Activated CD8-positive, alpha-beta memory T cell treated with anti-CD3 and anti-CD28 coated beads, Interleukin-2, amount 10 ng/mL, durations not matched to agents 7 days and 5 days (primary cell): ENCODE results near the gene AKAP1. TPM values are rescaled to one million over a fixed set of nuclear protein-coding genes. Genes with fewer than 3 reads are reported as not detected.
A peak's percentile ranks its signal among the peaks of the same experiment; 100 is the strongest.

ENCODE experiments used
- ATAC-seq: fragments of 150-1000 bp; cut with Tn5 transposase; one replicate; pipeline ENCODE4 v1.10.0; 2021; ENCODE audit warnings: moderate library complexity
- CTCF ChIA-PET: fragments of 350-600 bp; sonication (Branson Sonifier 250); formaldehyde crosslinking; loops from one replicate; lab custom pipeline; 2021; ENCODE audit warnings: antibody characterized with exemption; lab: Charles Lee
- DNase-seq: peaks from one replicate; pipeline ENCODE4 v3.0.0-alpha.2; 2020
- H3K27ac Mint-ChIP-seq: one replicate; pipeline ENCODE4 v1.8.0; 2021; ENCODE audit warnings: mild to moderate bottlenecking, mixed read lengths
- H3K27me3 Mint-ChIP-seq: one replicate; pipeline ENCODE4 v1.8.0; 2021; ENCODE audit warnings: mixed read lengths
- H3K36me3 Mint-ChIP-seq: one replicate; pipeline ENCODE4 v1.8.0; 2021; ENCODE audit warnings: mild to moderate bottlenecking, mixed read lengths
- H3K4me1 Mint-ChIP-seq: one replicate; pipeline ENCODE4 v1.8.0; 2021; ENCODE audit warnings: mixed read lengths
- H3K4me3 Mint-ChIP-seq: one replicate; pipeline ENCODE4 v1.8.0; 2021; ENCODE audit warnings: mild to moderate bottlenecking, moderate library complexity, mixed read lengths
- H3K9me3 Mint-ChIP-seq: one replicate; pipeline ENCODE4 v1.8.0; 2022; ENCODE audit warnings: low read depth, mixed read lengths
- total RNA-seq, 2 experiments: library from RNA; stranded (reverse); gene quantifications; one replicate each; pipeline ENCODE4 v1.2.3, GENCODE V29; 2021

Gene AKAP1
- total RNA-seq, 2 experiments from 2014 or later = 28.0 to 38.3 TPM

- H3K27ac Mint-ChIP-seq = no peak overlapping the region
- no peak overlapping the region for H3K4me3 Mint-ChIP-seq
- DNase-seq (no peak), ATAC-seq (no peak)
- H3K36me3 Mint-ChIP-seq = no peaks in the 10 kb centered on the region
- no peaks in the 10 kb centered on the region for H3K4me1 Mint-ChIP-seq
- CTCF ChIA-PET = no interaction called here
- H3K9me3 Mint-ChIP-seq = no peaks in the 10 kb centered on the region
- peaks cover 26% of the 10 kb centered on the region for H3K27me3 Mint-ChIP-seq
Observed at GRCh38 chr17:57067162-57067561, 17.9 kb upstream of the AKAP1 start.

- Mint-ChIP-seq H3K4me3 (no peak overlapping the region), H3K9me3 (no peaks in the 10 kb centered on the region), H3K36me3 (no peaks in the 10 kb centered on the region), H3K27ac (no peak overlapping the region), H3K27me3 (peaks cover 29% of the 10 kb centered on the region), H3K4me1 (no peaks in the 10 kb centered on the region)
- no peak for DNase-seq
- ATAC-seq = no peak
- CTCF ChIA-PET = no interaction called here
Observed at GRCh38 chr17:57067781-57068180, 17.3 kb upstream of the AKAP1 start.

GRCh38 chr17:57068222-57068658, 16.8 kb upstream of the AKAP1 start:
- CTCF ChIA-PET = no interaction called here
- Mint-ChIP-seq H3K27ac (no peak overlapping the region), H3K4me3 (no peak overlapping the region), H3K9me3 (no peaks in the 10 kb centered on the region), H3K4me1 (no peaks in the 10 kb centered on the region), H3K27me3 (peaks cover 30% of the 10 kb centered on the region), H3K36me3 (no peaks in the 10 kb centered on the region)
- DNase-seq (no peak), ATAC-seq (no peak)

GRCh38 chr17:57068707-57069106, 16.3 kb upstream of the AKAP1 start:
- Mint-ChIP-seq H3K4me3 (no peak overlapping the region), H3K27ac (no peak overlapping the region)

GRCh38 chr17:57071991-57072944, 12.8 kb upstream of the AKAP1 start:
- CTCF ChIA-PET = interaction anchor here (1.0 kb wide), 1 partner anchor 112 kb away, joined by 3 read pairs; the partner anchor contains the start of gene COIL
- no peaks in the 10 kb centered on the region for H3K9me3 Mint-ChIP-seq

More at GRCh38 chr17:57068707-57069106, 16.3 kb upstream of the AKAP1 start:
- no peak for DNase-seq
- no peaks in the 10 kb centered on the region for H3K36me3 Mint-ChIP-seq
- CTCF ChIA-PET = no interaction called here
- no peak for ATAC-seq
- H3K9me3 Mint-ChIP-seq = no peaks in the 10 kb centered on the region
- no peaks in the 10 kb centered on the region for H3K4me1 Mint-ChIP-seq
- peaks cover 30% of the 10 kb centered on the region for H3K27me3 Mint-ChIP-seq

GRCh38 chr17:57073626-57074025, 11.4 kb upstream of the AKAP1 start:
- H3K36me3 Mint-ChIP-seq = no peaks in the 10 kb centered on the region
- ATAC-seq = no peak
- H3K4me3 Mint-ChIP-seq = no peak overlapping the region
- H3K4me1 Mint-ChIP-seq = no peaks in the 10 kb centered on the region
- peaks cover 28% of the 10 kb centered on the region for H3K27me3 Mint-ChIP-seq
- H3K9me3 Mint-ChIP-seq = no peaks in the 10 kb centered on the region
- CTCF ChIA-PET = no interaction called here
- DNase-seq = no peak
- H3K27ac Mint-ChIP-seq = no peak overlapping the region

More at GRCh38 chr17:57071991-57072944, 12.8 kb upstream of the AKAP1 start:
- ATAC-seq (no peak), DNase-seq (no peak)
- Mint-ChIP-seq H3K36me3 (no peaks in the 10 kb centered on the region), H3K4me1 (no peaks in the 10 kb centered on the region), H3K27me3 (peaks cover 33% of the 10 kb centered on the region), H3K4me3 (no peak overlapping the region), H3K27ac (no peak overlapping the region)

GRCh38 chr17:57075193-57075592, 9.9 kb upstream of the AKAP1 start:
- CTCF ChIA-PET = no interaction called here
- Mint-ChIP-seq H3K4me3 (no peak overlapping the region), H3K27me3 (peaks cover 26% of the 10 kb centered on the region), H3K9me3 (no peaks in the 10 kb centered on the region), H3K27ac (no peak overlapping the region), H3K4me1 (no peaks in the 10 kb centered on the region), H3K36me3 (no peaks in the 10 kb centered on the region)
- DNase-seq (no peak), ATAC-seq (no peak)

GRCh38 chr17:57075785-57076184, 9.3 kb upstream of the AKAP1 start:
- H3K27me3 Mint-ChIP-seq = peaks cover 28% of the 10 kb centered on the region
- ATAC-seq (no peak), DNase-seq (no peak)
- peaks cover 2% of the 10 kb centered on the region for H3K4me1 Mint-ChIP-seq
- H3K36me3 Mint-ChIP-seq = no peaks in the 10 kb centered on the region
- H3K9me3 Mint-ChIP-seq = no peaks in the 10 kb centered on the region
- CTCF ChIA-PET = no interaction called here
- H3K27ac Mint-ChIP-seq = no peak overlapping the region
- no peak overlapping the region for H3K4me3 Mint-ChIP-seq

GRCh38 chr17:57077000-57077399, 8.0 kb upstream of the AKAP1 start:
- Mint-ChIP-seq H3K27ac (no peak overlapping the region), H3K4me1 (peaks cover 5% of the 10 kb centered on the region), H3K4me3 (no peak overlapping the region), H3K9me3 (no peaks in the 10 kb centered on the region), H3K36me3 (no peaks in the 10 kb centered on the region), H3K27me3 (peaks cover 31% of the 10 kb centered on the region)
- CTCF ChIA-PET = no interaction called here
- no peak for ATAC-seq
- DNase-seq = no peak

GRCh38 chr17:57078274-57078673, 6.8 kb upstream of the AKAP1 start:
- Mint-ChIP-seq H3K27ac (no peak overlapping the region), H3K36me3 (no peaks in the 10 kb centered on the region), H3K4me1 (peaks cover 11% of the 10 kb centered on the region), H3K4me3 (no peak overlapping the region), H3K9me3 (no peaks in the 10 kb centered on the region), H3K27me3 (peaks cover 22% of the 10 kb centered on the region)
- DNase-seq (no peak), ATAC-seq (no peak)
- CTCF ChIA-PET = no interaction called here

- no peak overlapping the region for H3K4me3 Mint-ChIP-seq
- CTCF ChIA-PET = no interaction called here
- no peaks in the 10 kb centered on the region for H3K9me3 Mint-ChIP-seq
- peaks cover 8% of the 10 kb centered on the region for H3K27me3 Mint-ChIP-seq
- peaks cover 18% of the 10 kb centered on the region for H3K4me1 Mint-ChIP-seq
- no peak for DNase-seq
- ATAC-seq = no peak
- H3K36me3 Mint-ChIP-seq = no peaks in the 10 kb centered on the region
- no peak overlapping the region for H3K27ac Mint-ChIP-seq
Observed at GRCh38 chr17:57080718-57081117, 4.3 kb upstream of the AKAP1 start.

- Mint-ChIP-seq H3K9me3 (no peaks in the 10 kb centered on the region), H3K4me3 (no peak overlapping the region), H3K27me3 (peaks cover 8% of the 10 kb centered on the region), H3K4me1 (peaks cover 27% of the 10 kb centered on the region), H3K27ac (no peak overlapping the region), H3K36me3 (no peaks in the 10 kb centered on the region)
- no peak for DNase-seq
- CTCF ChIA-PET = interaction anchor here (1.2 kb wide), 1 partner anchor 160 kb away, joined by 3 read pairs; no protein-coding TSS in a partner anchor
- ATAC-seq = no peak
Observed at GRCh38 chr17:57082441-57082840, 2.6 kb upstream of the AKAP1 start.

GRCh38 chr17:57084361-57084801, 665 bp upstream of the AKAP1 start:
- Mint-ChIP-seq H3K27ac (peak overlapping the region; percentile 88), H3K9me3 (no peaks in the 10 kb centered on the region), H3K36me3 (no peaks in the 10 kb centered on the region), H3K27me3 (peaks cover 8% of the 10 kb centered on the region), H3K4me3 (peak overlapping the region; percentile 88), H3K4me1 (peaks cover 37% of the 10 kb centered on the region)
- CTCF ChIA-PET = interaction anchor here (1.0 to 2.6 kb wide), 2 partner anchors 18 to 105 kb away, joined by 3 to 6 read pairs; no protein-coding TSS in a partner anchor
- DNase-seq (no peak), ATAC-seq (no peak)
